ENCODE results near the gene PAQR5.
"Not testable (repeated sequence)": the region's sequence is repeated elsewhere in the genome, so short reads cannot be mapped to it uniquely, and the experiment has no call there.

The PAQR5 gene

GRCh38 chr15:69293741-69294615 lies 4.7 kb upstream of the PAQR5 start:
- no peak for DNase-seq

- DNase-seq, result no peak
Observed at GRCh38 chr15:69296606-69297005, 2.1 kb upstream of the PAQR5 start.

- DNase-seq, result no peak
Observed at GRCh38 chr15:69297642-69298353, 914 bp upstream of the PAQR5 start.

- DNase-seq, result no peak
Observed at GRCh38 chr15:69298354-69298696, 387 bp upstream of the PAQR5 start.

- no peak for DNase-seq
Observed at GRCh38 chr15:69299451-69299886, 757 bp downstream of the PAQR5 start.

- no peak for DNase-seq
Observed at GRCh38 chr15:69299943-69300588, 1.4 kb downstream of the PAQR5 start.

GRCh38 chr15:69301101-69301500 lies 2.4 kb downstream of the PAQR5 start:
- DNase-seq, result not testable (repeated sequence)

GRCh38 chr15:69302087-69302486 lies 3.4 kb downstream of the PAQR5 start:
- not testable (repeated sequence) for DNase-seq

- no peak for DNase-seq
Observed at GRCh38 chr15:69302929-69303328, 4.2 kb downstream of the PAQR5 start.

- no peak for DNase-seq
Observed at GRCh38 chr15:69303337-69304181, 4.8 kb downstream of the PAQR5 start.

- DNase-seq, result no peak
Observed at GRCh38 chr15:69304182-69304545, 5.5 kb downstream of the PAQR5 start.

- DNase-seq, result no peak
Observed at GRCh38 chr15:69305204-69305931, 6.7 kb downstream of the PAQR5 start.

- no peak for DNase-seq
Observed at GRCh38 chr15:69305933-69306568, 7.3 kb downstream of the PAQR5 start.

- DNase-seq, result no peak
Observed at GRCh38 chr15:69307939-69308338, 9.2 kb downstream of the PAQR5 start.

- DNase-seq, result no peak
Observed at GRCh38 chr15:69308949-69309348, 10.2 kb downstream of the PAQR5 start.

- DNase-seq, result no peak
Observed at GRCh38 chr15:69311319-69311721, 12.6 kb downstream of the PAQR5 start.

GRCh38 chr15:69313432-69314000 lies 14.8 kb downstream of the PAQR5 start:
- no peak for DNase-seq

GRCh38 chr15:69314131-69314530 lies 15.4 kb downstream of the PAQR5 start:
- no peak for DNase-seq

- no peak for DNase-seq
Observed at GRCh38 chr15:69314736-69315135, 16.0 kb downstream of the PAQR5 start.

- no peak for DNase-seq
Observed at GRCh38 chr15:69315402-69316110, 16.8 kb downstream of the PAQR5 start.

GRCh38 chr15:69316291-69316690 lies 17.6 kb downstream of the PAQR5 start:
- no peak for DNase-seq
